ENCODE results near the gene MGAT1. TPM values are rescaled to one million over a fixed set of nuclear protein-coding genes. Genes with fewer than 3 reads are reported as not detected.
"Not testable (repeated sequence)": the region's sequence is repeated elsewhere in the genome, so short reads cannot be mapped to it uniquely, and the experiment has no call there.

Gene MGAT1
- total RNA-seq, 2 experiments from 2014 or later = 161 to 171 TPM

- ATAC-seq (no peak), DNase-seq (no peak)
- Mint-ChIP-seq H3K36me3 (ENCODE audit: low read depth) (no peaks in the 10 kb centered on the region), H3K4me3 (no peak overlapping the region), H3K27ac (no peak overlapping the region), H3K9me3 (no peaks in the 10 kb centered on the region), H3K4me1 (ENCODE audit: low read depth) (no peaks in the 10 kb centered on the region), H3K27me3 (peaks cover 6% of the 10 kb centered on the region)
- POLR2A ChIA-PET = no interaction called here
- CTCF ChIA-PET = no interaction called here
- intact Hi-C loops (cut with micrococcal nuclease) = no loop called here
- TF ChIP-seq, protein P1, sequence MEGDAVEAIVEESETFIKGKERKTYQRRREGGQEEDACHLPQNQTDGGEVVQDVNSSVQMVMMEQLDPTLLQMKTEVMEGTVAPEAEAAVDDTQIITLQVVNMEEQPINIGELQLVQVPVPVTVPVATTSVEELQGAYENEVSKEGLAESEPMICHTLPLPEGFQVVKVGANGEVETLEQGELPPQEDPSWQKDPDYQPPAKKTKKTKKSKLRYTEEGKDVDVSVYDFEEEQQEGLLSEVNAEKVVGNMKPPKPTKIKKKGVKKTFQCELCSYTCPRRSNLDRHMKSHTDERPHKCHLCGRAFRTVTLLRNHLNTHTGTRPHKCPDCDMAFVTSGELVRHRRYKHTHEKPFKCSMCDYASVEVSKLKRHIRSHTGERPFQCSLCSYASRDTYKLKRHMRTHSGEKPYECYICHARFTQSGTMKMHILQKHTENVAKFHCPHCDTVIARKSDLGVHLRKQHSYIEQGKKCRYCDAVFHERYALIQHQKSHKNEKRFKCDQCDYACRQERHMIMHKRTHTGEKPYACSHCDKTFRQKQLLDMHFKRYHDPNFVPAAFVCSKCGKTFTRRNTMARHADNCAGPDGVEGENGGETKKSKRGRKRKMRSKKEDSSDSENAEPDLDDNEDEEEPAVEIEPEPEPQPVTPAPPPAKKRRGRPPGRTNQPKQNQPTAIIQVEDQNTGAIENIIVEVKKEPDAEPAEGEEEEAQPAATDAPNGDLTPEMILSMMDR (IDR thresholded peaks at IDR 0.05) = no peak
Observed at GRCh38 chr5:180744253-180744652, 58.4 kb downstream of the MGAT1 start.

DNA sequence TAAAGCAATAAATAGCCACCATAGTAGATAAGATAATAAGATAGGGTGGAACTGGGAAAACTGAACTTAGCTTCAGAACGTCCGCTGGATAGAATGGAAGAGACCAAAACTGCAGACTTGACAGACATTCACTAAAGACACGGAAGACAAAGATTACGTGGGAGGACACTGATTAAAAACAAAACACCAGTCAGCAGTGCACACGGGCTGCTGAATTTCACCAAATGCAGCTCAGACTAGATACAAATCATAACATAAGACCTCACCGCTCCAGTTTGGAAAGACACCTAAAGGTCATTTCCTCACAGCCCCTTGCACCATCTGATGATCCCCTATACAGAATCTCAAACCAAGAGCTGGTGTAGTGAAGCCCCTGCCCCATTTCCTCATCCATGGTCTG is 59.9 kb downstream of the MGAT1 start:
- intact Hi-C loops (cut with micrococcal nuclease) = no loop called here
- no peaks in the 10 kb centered on the region for H3K36me3 Mint-ChIP-seq (ENCODE audit: low read depth)
- ATAC-seq (no peak), DNase-seq (no peak)
- H3K9me3 Mint-ChIP-seq = no peaks in the 10 kb centered on the region
- H3K4me3 Mint-ChIP-seq = no peak overlapping the region
- no peak overlapping the region for H3K27ac Mint-ChIP-seq
- H3K4me1 Mint-ChIP-seq (ENCODE audit: low read depth) = peaks cover 2% of the 10 kb centered on the region
- TF ChIP-seq, protein P1 (IDR thresholded peaks at IDR 0.05) = no peak
- ChIA-PET POLR2A (no interaction called here), CTCF (interaction anchor here (0.7 kb wide), 1 partner anchor 23 kb away, joined by 3 read pairs; no protein-coding TSS in a partner anchor)
- H3K27me3 Mint-ChIP-seq = peaks cover 6% of the 10 kb centered on the region

- H3K27ac Mint-ChIP-seq; H3K36me3 Mint-ChIP-seq (ENCODE audit: low read depth); H3K27me3 Mint-ChIP-seq; ATAC-seq; intact Hi-C loops (cut with micrococcal nuclease); H3K4me3 Mint-ChIP-seq; H3K4me1 Mint-ChIP-seq (ENCODE audit: low read depth); POLR2A ChIA-PET; H3K9me3 Mint-ChIP-seq; DNase-seq: not testable (repeated sequence)
- CTCF ChIA-PET = interaction anchor here (1.4 kb wide), 1 partner anchor 71 kb away, joined by 3 read pairs; no protein-coding TSS in a partner anchor
Observed at GRCh38 chr5:180740953-180741352, 61.7 kb downstream of the MGAT1 start.

DNA sequence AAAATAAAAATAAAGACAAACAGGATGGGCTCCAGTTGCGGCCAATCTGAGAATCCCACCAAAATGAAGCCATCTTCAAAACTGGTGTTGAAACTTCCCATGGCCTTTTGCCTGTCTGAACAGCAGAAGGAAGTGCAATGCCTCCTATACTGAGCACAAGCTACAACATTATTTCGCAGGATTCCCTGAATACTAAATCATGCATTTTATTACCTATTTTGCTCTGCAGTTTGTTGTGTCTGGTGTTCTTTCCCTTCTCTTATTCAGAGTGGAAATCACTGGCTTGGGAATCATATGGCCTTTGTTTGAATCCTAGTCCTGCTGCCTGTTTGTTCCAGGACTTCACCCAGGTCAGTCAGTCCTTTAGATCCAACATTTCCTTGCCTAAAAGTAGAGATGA is 62.6 kb downstream of the MGAT1 start, which contains the start of gene OR2Y1:
OR2Y1 (minus strand) TSS at position 101 of the 400 bp plus-strand sequence; CDS start at position 101, 0 bp downstream.
- Mint-ChIP-seq H3K9me3 (no peaks in the 10 kb centered on the region), H3K36me3 (ENCODE audit: low read depth) (no peaks in the 10 kb centered on the region), H3K4me1 (ENCODE audit: low read depth) (peaks cover 2% of the 10 kb centered on the region), H3K4me3 (no peak within 1 kb of the TSS), H3K27me3 (peaks cover 6% of the 10 kb centered on the region), H3K27ac (no peak within 1 kb of the TSS)
- ChIA-PET POLR2A (no interaction called here), CTCF (interaction anchor here (1.4 kb wide), 1 partner anchor 70 kb away, joined by 3 read pairs; no protein-coding TSS in a partner anchor)
- TF ChIP-seq, protein P1 (IDR thresholded peaks at IDR 0.05) = no peak
- intact Hi-C loops (cut with micrococcal nuclease) = no loop called here
- ATAC-seq = no peak
- no peak for DNase-seq

GRCh38 chr5:180739271-180739670 is 63.3 kb downstream of the MGAT1 start:
- ATAC-seq (no peak), DNase-seq (no peak)
- intact Hi-C loops (cut with micrococcal nuclease) = no loop called here
- no peaks in the 10 kb centered on the region for H3K36me3 Mint-ChIP-seq (ENCODE audit: low read depth)
- no peak overlapping the region for H3K27ac Mint-ChIP-seq
- H3K9me3 Mint-ChIP-seq = no peaks in the 10 kb centered on the region
- CTCF ChIA-PET = no interaction called here
- H3K4me3 Mint-ChIP-seq = no peak overlapping the region
- H3K27me3 Mint-ChIP-seq = peaks cover 8% of the 10 kb centered on the region
- POLR2A ChIA-PET = no interaction called here
- H3K4me1 Mint-ChIP-seq (ENCODE audit: low read depth) = peaks cover 2% of the 10 kb centered on the region
- TF ChIP-seq, protein P1 (IDR thresholded peaks at IDR 0.05) = no peak

Measured in activated CD8-positive, alpha-beta T cell treated with anti-CD3 and anti-CD28 coated beads for 36 hours (primary cell).